ENCODE results near the gene FARS2. TPM values are rescaled to one million over a fixed set of nuclear protein-coding genes. Genes with fewer than 3 reads are reported as not detected.
A peak's percentile ranks its signal among the peaks of the same experiment; 100 is the strongest.

FARS2 gene
- total RNA-seq, 2 experiments from 2014 or later = 16.7 to 20.2 TPM

- H3K27ac Mint-ChIP-seq = no peak overlapping the region
- ChIA-PET CTCF (no interaction called here), POLR2A (no interaction called here)
- H3K36me3 Mint-ChIP-seq (ENCODE audit: low read depth) = peaks cover 3% of the 10 kb centered on the region
- H3K4me3 Mint-ChIP-seq = no peak overlapping the region
- no peaks in the 10 kb centered on the region for H3K9me3 Mint-ChIP-seq (ENCODE audit: insufficient read depth)
- H3K27me3 Mint-ChIP-seq (ENCODE audit: low read depth) = no peaks in the 10 kb centered on the region
- no peak for DNase-seq
- ATAC-seq = no peak
- no peaks in the 10 kb centered on the region for H3K4me1 Mint-ChIP-seq (ENCODE audit: low read depth)
Observed at GRCh38 chr6:5763407-5763806, 502.1 kb downstream of the FARS2 start.

GRCh38 chr6:5763871-5764270 lies 502.6 kb downstream of the FARS2 start:
- H3K27ac Mint-ChIP-seq = no peak overlapping the region
- POLR2A ChIA-PET = no interaction called here
- H3K4me1 Mint-ChIP-seq (ENCODE audit: low read depth) = no peaks in the 10 kb centered on the region
- H3K4me3 Mint-ChIP-seq = no peak overlapping the region
- peaks cover 3% of the 10 kb centered on the region for H3K36me3 Mint-ChIP-seq (ENCODE audit: low read depth)
- ATAC-seq = no peak
- no peaks in the 10 kb centered on the region for H3K27me3 Mint-ChIP-seq (ENCODE audit: low read depth)
- H3K9me3 Mint-ChIP-seq (ENCODE audit: insufficient read depth) = peaks cover 3% of the 10 kb centered on the region
- no peak for DNase-seq
- CTCF ChIA-PET = interaction anchor here (0.5 to 1.0 kb wide), 2 partner anchors 129 to 293 kb away, joined by 3 to 4 read pairs; no protein-coding TSS in a partner anchor

- POLR2A ChIA-PET = interaction anchor here (0.8 kb wide), 1 partner anchor 210 kb away, joined by 3 read pairs; no protein-coding TSS in a partner anchor
- Mint-ChIP-seq H3K27me3 (ENCODE audit: low read depth) (no peaks in the 10 kb centered on the region), H3K9me3 (ENCODE audit: insufficient read depth) (peaks cover 5% of the 10 kb centered on the region), H3K4me3 (no peak overlapping the region), H3K27ac (no peak overlapping the region), H3K36me3 (ENCODE audit: low read depth) (peaks cover 3% of the 10 kb centered on the region), H3K4me1 (ENCODE audit: low read depth) (no peaks in the 10 kb centered on the region)
- ATAC-seq (no peak), DNase-seq (no peak)
- CTCF ChIA-PET = interaction anchor here (0.5 to 1.0 kb wide), 2 partner anchors 129 to 293 kb away, joined by 3 to 4 read pairs; no protein-coding TSS in a partner anchor
Observed at GRCh38 chr6:5764401-5764955, 503.2 kb downstream of the FARS2 start.

GRCh38 chr6:5765141-5765760 lies 503.9 kb downstream of the FARS2 start:
- Mint-ChIP-seq H3K27ac (no peak overlapping the region), H3K9me3 (ENCODE audit: insufficient read depth) (peaks cover 5% of the 10 kb centered on the region), H3K36me3 (ENCODE audit: low read depth) (peaks cover 3% of the 10 kb centered on the region), H3K4me3 (no peak overlapping the region), H3K4me1 (ENCODE audit: low read depth) (no peaks in the 10 kb centered on the region), H3K27me3 (ENCODE audit: low read depth) (no peaks in the 10 kb centered on the region)
- DNase-seq = no peak
- ChIA-PET POLR2A (no interaction called here), CTCF (interaction anchor here (1.0 kb wide), 1 partner anchor 294 kb away, joined by 4 read pairs; no protein-coding TSS in a partner anchor)
- no peak for ATAC-seq

GRCh38 chr6:5766260-5766659 lies 504.9 kb downstream of the FARS2 start:
- CTCF ChIA-PET = no interaction called here
- H3K27ac Mint-ChIP-seq = no peak overlapping the region
- no peaks in the 10 kb centered on the region for H3K4me1 Mint-ChIP-seq (ENCODE audit: low read depth)
- H3K36me3 Mint-ChIP-seq (ENCODE audit: low read depth) = peaks cover 5% of the 10 kb centered on the region
- ATAC-seq = no peak
- H3K27me3 Mint-ChIP-seq (ENCODE audit: low read depth) = no peaks in the 10 kb centered on the region
- DNase-seq = no peak
- H3K4me3 Mint-ChIP-seq = no peak overlapping the region
- H3K9me3 Mint-ChIP-seq (ENCODE audit: insufficient read depth) = peaks cover 5% of the 10 kb centered on the region
- POLR2A ChIA-PET = no interaction called here

- CTCF ChIA-PET = interaction anchor here (1.0 kb wide), 1 partner anchor 297 kb away, joined by 6 read pairs; no protein-coding TSS in a partner anchor
Observed at GRCh38 chr6:5767471-5767870, 506.2 kb downstream of the FARS2 start.

GRCh38 chr6:5771211-5771610 lies 509.9 kb downstream of the FARS2 start:
- no peak for ATAC-seq

More at GRCh38 chr6:5767471-5767870, 506.2 kb downstream of the FARS2 start:
- Mint-ChIP-seq H3K9me3 (ENCODE audit: insufficient read depth) (peaks cover 5% of the 10 kb centered on the region), H3K27me3 (ENCODE audit: low read depth) (no peaks in the 10 kb centered on the region), H3K4me1 (ENCODE audit: low read depth) (no peaks in the 10 kb centered on the region), H3K27ac (no peak overlapping the region), H3K4me3 (no peak overlapping the region), H3K36me3 (ENCODE audit: low read depth) (peaks cover 6% of the 10 kb centered on the region)
- POLR2A ChIA-PET = no interaction called here
- ATAC-seq (no peak), DNase-seq (no peak)

GRCh38 chr6:5771759-5772390 lies 510.6 kb downstream of the FARS2 start:
- peaks cover 5% of the 10 kb centered on the region for H3K9me3 Mint-ChIP-seq (ENCODE audit: insufficient read depth)
- H3K36me3 Mint-ChIP-seq (ENCODE audit: low read depth) = peaks cover 6% of the 10 kb centered on the region
- no peak for ATAC-seq
- H3K4me1 Mint-ChIP-seq (ENCODE audit: low read depth) = no peaks in the 10 kb centered on the region
- POLR2A ChIA-PET = no interaction called here
- CTCF ChIA-PET = no interaction called here
- H3K4me3 Mint-ChIP-seq = no peak overlapping the region
- no peak overlapping the region for H3K27ac Mint-ChIP-seq
- H3K27me3 Mint-ChIP-seq (ENCODE audit: low read depth) = no peaks in the 10 kb centered on the region
- DNase-seq = no peak

More at GRCh38 chr6:5771211-5771610, 509.9 kb downstream of the FARS2 start:
- Mint-ChIP-seq H3K36me3 (ENCODE audit: low read depth) (peaks cover 6% of the 10 kb centered on the region), H3K4me1 (ENCODE audit: low read depth) (no peaks in the 10 kb centered on the region), H3K27ac (peak overlapping the region; percentile 8), H3K4me3 (no peak overlapping the region), H3K9me3 (ENCODE audit: insufficient read depth) (peaks cover 5% of the 10 kb centered on the region), H3K27me3 (ENCODE audit: low read depth) (no peaks in the 10 kb centered on the region)
- ChIA-PET CTCF (no interaction called here), POLR2A (no interaction called here)
- no peak for DNase-seq

- Mint-ChIP-seq H3K27ac (no peak overlapping the region), H3K4me3 (no peak overlapping the region), H3K9me3 (ENCODE audit: insufficient read depth) (peaks cover 5% of the 10 kb centered on the region), H3K27me3 (ENCODE audit: low read depth) (no peaks in the 10 kb centered on the region), H3K4me1 (ENCODE audit: low read depth) (no peaks in the 10 kb centered on the region), H3K36me3 (ENCODE audit: low read depth) (peaks cover 5% of the 10 kb centered on the region)
- no peak for ATAC-seq
- CTCF ChIA-PET = no interaction called here
- DNase-seq = no peak
- POLR2A ChIA-PET = no interaction called here
Observed at GRCh38 chr6:5772408-5773120, 511.3 kb downstream of the FARS2 start.

- DNase-seq (no peak), ATAC-seq (no peak)
- POLR2A ChIA-PET = no interaction called here
- Mint-ChIP-seq H3K27ac (no peak overlapping the region), H3K36me3 (ENCODE audit: low read depth) (peaks cover 3% of the 10 kb centered on the region), H3K27me3 (ENCODE audit: low read depth) (no peaks in the 10 kb centered on the region), H3K4me3 (no peak overlapping the region), H3K4me1 (ENCODE audit: low read depth) (no peaks in the 10 kb centered on the region), H3K9me3 (ENCODE audit: insufficient read depth) (no peaks in the 10 kb centered on the region)
- CTCF ChIA-PET = no interaction called here
Observed at GRCh38 chr6:5776104-5776503, 514.8 kb downstream of the FARS2 start.

GRCh38 chr6:5776706-5777390 lies 515.5 kb downstream of the FARS2 start:
- no peaks in the 10 kb centered on the region for H3K27me3 Mint-ChIP-seq (ENCODE audit: low read depth)
- no peaks in the 10 kb centered on the region for H3K9me3 Mint-ChIP-seq (ENCODE audit: insufficient read depth)
- ChIA-PET CTCF (no interaction called here), POLR2A (no interaction called here)
- no peaks in the 10 kb centered on the region for H3K36me3 Mint-ChIP-seq (ENCODE audit: low read depth)
- DNase-seq (no peak), ATAC-seq (no peak)
- no peak overlapping the region for H3K27ac Mint-ChIP-seq
- H3K4me3 Mint-ChIP-seq = no peak overlapping the region
- no peaks in the 10 kb centered on the region for H3K4me1 Mint-ChIP-seq (ENCODE audit: low read depth)
